Esophagus squamous epithelium (tissue), 4 donors: ENCODE measurements around the gene COL4A2.

Experiments used
- POLR2A ChIP-seq, 4 donors: fragments of 450-650 bp; IDR thresholded peaks; one replicate each; pipeline ENCODE4 v1.6.1; 2017; ENCODE audit warnings: antibody characterized with exemption in 4 of 4, mild to moderate bottlenecking in 4 of 4, moderate library complexity in 3 of 4
- TF ChIP-seq, protein P1 (sequence below), 6 experiments: fragments of 450-650 bp in 4 of 6; fragments of 200-600 bp in 2 of 6; sonication (generic) in 2 of 6; IDR thresholded peaks; one replicate each; pipeline ENCODE4 v1.5.1; 2016 to 2019; ENCODE audit warnings: antibody characterized with exemption in 6 of 6, mild to moderate bottlenecking in 4 of 6, moderate library complexity in 4 of 6

DNA sequence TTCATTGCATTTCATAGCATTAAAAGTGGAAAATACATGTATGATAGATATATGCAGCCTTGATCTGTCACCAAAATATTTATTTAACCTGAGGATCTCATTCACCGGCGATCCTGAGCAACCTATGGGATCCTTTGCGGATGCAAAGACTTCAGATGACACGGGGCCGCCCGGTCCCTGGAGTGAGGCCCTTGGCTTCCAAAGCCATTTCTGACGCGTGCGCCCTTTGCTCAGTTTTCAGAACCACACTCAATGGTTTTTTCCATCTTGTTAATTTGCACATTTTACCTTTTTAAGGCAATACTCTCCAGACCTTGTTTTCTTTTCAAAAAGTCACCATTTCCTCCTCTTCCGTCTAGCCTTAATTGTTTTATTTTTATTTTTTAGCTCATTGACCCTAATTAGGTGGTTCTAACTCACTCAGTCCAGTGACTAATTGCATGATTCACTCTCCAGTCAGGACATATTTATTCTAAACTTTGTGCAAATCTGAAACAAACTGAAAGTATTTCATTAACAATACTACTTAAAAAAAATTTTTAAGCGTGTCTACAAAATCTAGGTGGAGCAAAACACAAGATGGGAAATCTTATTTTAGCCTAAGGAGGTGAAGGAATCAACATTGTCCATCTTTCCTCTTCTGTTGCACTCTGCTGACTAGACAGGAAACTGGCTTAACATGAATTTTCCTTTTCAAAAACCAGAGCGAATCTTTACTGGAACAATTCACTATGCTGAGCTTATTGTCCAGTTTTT is 48.0 kb upstream of the COL4A2 start:
- TF ChIP-seq, protein P1, sequence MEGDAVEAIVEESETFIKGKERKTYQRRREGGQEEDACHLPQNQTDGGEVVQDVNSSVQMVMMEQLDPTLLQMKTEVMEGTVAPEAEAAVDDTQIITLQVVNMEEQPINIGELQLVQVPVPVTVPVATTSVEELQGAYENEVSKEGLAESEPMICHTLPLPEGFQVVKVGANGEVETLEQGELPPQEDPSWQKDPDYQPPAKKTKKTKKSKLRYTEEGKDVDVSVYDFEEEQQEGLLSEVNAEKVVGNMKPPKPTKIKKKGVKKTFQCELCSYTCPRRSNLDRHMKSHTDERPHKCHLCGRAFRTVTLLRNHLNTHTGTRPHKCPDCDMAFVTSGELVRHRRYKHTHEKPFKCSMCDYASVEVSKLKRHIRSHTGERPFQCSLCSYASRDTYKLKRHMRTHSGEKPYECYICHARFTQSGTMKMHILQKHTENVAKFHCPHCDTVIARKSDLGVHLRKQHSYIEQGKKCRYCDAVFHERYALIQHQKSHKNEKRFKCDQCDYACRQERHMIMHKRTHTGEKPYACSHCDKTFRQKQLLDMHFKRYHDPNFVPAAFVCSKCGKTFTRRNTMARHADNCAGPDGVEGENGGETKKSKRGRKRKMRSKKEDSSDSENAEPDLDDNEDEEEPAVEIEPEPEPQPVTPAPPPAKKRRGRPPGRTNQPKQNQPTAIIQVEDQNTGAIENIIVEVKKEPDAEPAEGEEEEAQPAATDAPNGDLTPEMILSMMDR (IDR thresholded peaks at IDR 0.05): no peak
- TF ChIP-seq POLR2A (IDR thresholded peaks at IDR 0.05): no peak
